Measurements from ENCODE around the gene KSR1. TPM values are rescaled to one million over a fixed set of nuclear protein-coding genes. Genes with fewer than 3 reads are reported as not detected.

Gene KSR1
- polyA plus RNA-seq, 1 donor from 2014 or later = 9.2 TPM

DNA sequence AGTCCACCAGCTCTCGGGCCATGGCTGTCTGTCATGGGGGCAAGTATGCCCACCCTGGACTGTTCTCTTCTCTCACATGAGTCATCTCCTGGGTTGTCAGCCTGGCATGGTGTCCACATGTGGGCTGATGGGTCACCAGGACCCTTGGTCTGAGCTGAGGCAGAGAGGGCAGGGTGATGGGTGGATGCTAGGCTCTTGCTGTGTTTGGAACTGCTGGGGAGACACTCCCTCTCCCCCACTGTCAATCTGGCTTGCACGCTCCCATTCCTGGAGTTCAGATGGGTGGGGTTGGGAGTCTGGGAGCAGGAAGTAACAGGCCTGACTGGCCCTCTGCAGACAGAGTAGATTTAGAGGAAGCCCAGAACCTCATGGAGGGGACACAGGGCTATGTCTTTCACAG lies 28.9 kb downstream of the KSR1 start:
- Histone ChIP-seq H3K9ac (ENCODE audit: low read length) (no peak overlapping the region), H3K9me2 (ENCODE audit: insufficient read depth, low read length) (no peaks in the 10 kb centered on the region), H3K36me3 (ENCODE audit: insufficient read depth, low read length) (no peaks in the 10 kb centered on the region), H3K27me3 (ENCODE audit: insufficient read depth, low read depth, low read length) (no peaks in the 10 kb centered on the region), H3K79me2 (replicated peaks; ENCODE audit: insufficient read depth, low read length) (no peaks in the 10 kb centered on the region), H3K27ac (ENCODE audit: low read length) (no peak overlapping the region), H3F3A (ENCODE audit: insufficient read depth, low read length, poor library complexity, severe bottlenecking) (no peaks in the 10 kb centered on the region), H3K9me3 (ENCODE audit: low read length) (no peaks in the 10 kb centered on the region), H2AFZ (ENCODE audit: low read depth, low read length) (no peak overlapping the region), H4K20me1 (ENCODE audit: insufficient read depth) (no peaks in the 10 kb centered on the region), H3K4me2 (ENCODE audit: low read length) (no peak overlapping the region), H3K4me3 (ENCODE audit: low read length) (no peak overlapping the region)
- TF ChIP-seq EZH2 (IDR thresholded peaks at IDR 0.05; ENCODE audit: borderline replicate concordance, insufficient read depth, low read length, poor library complexity, severe bottlenecking) (no peak), POLR2AphosphoS5 (IDR thresholded peaks at IDR 0.05) (no peak), EP300 (conservative IDR thresholded peaks at IDR 0.05; ENCODE audit: poor library complexity, severe bottlenecking) (no peak), SMC3 (conservative IDR thresholded peaks at IDR 0.05; ENCODE audit: poor library complexity) (no peak), MXI1 (conservative IDR thresholded peaks at IDR 0.05; ENCODE audit: poor library complexity, severe bottlenecking) (no peak), TAF1 (IDR thresholded peaks at IDR 0.05; ENCODE audit: low read depth) (no peak), RAD21 (conservative IDR thresholded peaks at IDR 0.05) (no peak)
- TF ChIP-seq, protein P1, sequence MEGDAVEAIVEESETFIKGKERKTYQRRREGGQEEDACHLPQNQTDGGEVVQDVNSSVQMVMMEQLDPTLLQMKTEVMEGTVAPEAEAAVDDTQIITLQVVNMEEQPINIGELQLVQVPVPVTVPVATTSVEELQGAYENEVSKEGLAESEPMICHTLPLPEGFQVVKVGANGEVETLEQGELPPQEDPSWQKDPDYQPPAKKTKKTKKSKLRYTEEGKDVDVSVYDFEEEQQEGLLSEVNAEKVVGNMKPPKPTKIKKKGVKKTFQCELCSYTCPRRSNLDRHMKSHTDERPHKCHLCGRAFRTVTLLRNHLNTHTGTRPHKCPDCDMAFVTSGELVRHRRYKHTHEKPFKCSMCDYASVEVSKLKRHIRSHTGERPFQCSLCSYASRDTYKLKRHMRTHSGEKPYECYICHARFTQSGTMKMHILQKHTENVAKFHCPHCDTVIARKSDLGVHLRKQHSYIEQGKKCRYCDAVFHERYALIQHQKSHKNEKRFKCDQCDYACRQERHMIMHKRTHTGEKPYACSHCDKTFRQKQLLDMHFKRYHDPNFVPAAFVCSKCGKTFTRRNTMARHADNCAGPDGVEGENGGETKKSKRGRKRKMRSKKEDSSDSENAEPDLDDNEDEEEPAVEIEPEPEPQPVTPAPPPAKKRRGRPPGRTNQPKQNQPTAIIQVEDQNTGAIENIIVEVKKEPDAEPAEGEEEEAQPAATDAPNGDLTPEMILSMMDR (IDR thresholded peaks at IDR 0.05; ENCODE audit: poor library complexity, severe bottlenecking) = no peak
- TF ChIP-seq, protein P2, sequence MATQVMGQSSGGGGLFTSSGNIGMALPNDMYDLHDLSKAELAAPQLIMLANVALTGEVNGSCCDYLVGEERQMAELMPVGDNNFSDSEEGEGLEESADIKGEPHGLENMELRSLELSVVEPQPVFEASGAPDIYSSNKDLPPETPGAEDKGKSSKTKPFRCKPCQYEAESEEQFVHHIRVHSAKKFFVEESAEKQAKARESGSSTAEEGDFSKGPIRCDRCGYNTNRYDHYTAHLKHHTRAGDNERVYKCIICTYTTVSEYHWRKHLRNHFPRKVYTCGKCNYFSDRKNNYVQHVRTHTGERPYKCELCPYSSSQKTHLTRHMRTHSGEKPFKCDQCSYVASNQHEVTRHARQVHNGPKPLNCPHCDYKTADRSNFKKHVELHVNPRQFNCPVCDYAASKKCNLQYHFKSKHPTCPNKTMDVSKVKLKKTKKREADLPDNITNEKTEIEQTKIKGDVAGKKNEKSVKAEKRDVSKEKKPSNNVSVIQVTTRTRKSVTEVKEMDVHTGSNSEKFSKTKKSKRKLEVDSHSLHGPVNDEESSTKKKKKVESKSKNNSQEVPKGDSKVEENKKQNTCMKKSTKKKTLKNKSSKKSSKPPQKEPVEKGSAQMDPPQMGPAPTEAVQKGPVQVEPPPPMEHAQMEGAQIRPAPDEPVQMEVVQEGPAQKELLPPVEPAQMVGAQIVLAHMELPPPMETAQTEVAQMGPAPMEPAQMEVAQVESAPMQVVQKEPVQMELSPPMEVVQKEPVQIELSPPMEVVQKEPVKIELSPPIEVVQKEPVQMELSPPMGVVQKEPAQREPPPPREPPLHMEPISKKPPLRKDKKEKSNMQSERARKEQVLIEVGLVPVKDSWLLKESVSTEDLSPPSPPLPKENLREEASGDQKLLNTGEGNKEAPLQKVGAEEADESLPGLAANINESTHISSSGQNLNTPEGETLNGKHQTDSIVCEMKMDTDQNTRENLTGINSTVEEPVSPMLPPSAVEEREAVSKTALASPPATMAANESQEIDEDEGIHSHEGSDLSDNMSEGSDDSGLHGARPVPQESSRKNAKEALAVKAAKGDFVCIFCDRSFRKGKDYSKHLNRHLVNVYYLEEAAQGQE (IDR thresholded peaks at IDR 0.05; ENCODE audit: borderline replicate concordance) = no peak

DNA sequence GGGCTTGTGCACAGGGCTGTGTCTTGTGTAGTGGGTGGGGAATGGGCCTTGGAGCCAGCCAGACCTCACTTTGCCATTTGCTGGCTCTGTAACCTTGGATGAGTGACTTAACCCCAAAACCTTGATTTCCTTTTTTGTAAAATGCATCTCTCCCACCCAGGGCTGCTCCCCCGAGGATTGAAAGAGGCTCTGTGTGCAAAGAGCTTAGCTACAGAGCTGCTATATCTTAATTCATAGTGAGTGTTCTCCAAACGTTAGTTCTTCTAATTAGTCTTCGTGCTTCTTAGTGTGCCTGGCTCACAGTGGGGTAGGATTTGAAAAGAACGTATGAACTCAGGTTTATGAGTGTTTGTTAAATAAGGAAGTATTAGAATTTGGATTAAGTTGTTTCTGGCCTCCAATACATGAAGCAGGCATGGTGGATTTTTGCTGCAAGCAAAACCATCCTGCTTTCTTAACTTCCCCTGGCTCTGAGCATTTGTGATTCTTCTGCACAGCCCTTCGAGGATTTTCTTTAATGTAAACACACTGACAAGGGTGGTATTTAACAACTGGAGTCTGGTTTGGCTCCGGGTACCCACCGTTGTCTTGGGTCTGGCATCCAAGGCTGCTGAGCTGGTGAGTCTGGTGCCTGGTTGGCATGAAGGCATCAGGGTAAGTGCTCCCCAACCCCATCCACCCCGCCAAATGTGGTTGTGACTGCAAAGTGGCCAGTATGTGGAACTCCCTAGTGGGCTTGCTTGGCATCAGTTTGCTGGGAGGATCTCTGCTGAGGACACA lies 29.7 kb downstream of the KSR1 start:
- Histone ChIP-seq H3K4me3 (ENCODE audit: low read length) (no peak overlapping the region), H3K4me2 (ENCODE audit: low read length) (no peak overlapping the region), H4K20me1 (ENCODE audit: insufficient read depth) (no peaks in the 10 kb centered on the region), H3K9me2 (ENCODE audit: insufficient read depth, low read length) (no peaks in the 10 kb centered on the region), H3K79me2 (replicated peaks; ENCODE audit: insufficient read depth, low read length) (no peaks in the 10 kb centered on the region), H3K9ac (ENCODE audit: low read length) (no peak overlapping the region), H3K27me3 (ENCODE audit: insufficient read depth, low read depth, low read length) (no peaks in the 10 kb centered on the region), H3K36me3 (ENCODE audit: insufficient read depth, low read length) (no peaks in the 10 kb centered on the region), H3F3A (ENCODE audit: insufficient read depth, low read length, poor library complexity, severe bottlenecking) (no peaks in the 10 kb centered on the region), H3K27ac (ENCODE audit: low read length) (no peak overlapping the region), H2AFZ (ENCODE audit: low read depth, low read length) (no peak overlapping the region), H3K9me3 (ENCODE audit: low read length) (no peaks in the 10 kb centered on the region)
- TF ChIP-seq SMC3 (conservative IDR thresholded peaks at IDR 0.05; ENCODE audit: poor library complexity) = no peak
- no peak for TF ChIP-seq TAF1 (IDR thresholded peaks at IDR 0.05; ENCODE audit: low read depth)
- no peak for TF ChIP-seq EP300 (conservative IDR thresholded peaks at IDR 0.05; ENCODE audit: poor library complexity, severe bottlenecking)
- TF ChIP-seq EZH2 (IDR thresholded peaks at IDR 0.05; ENCODE audit: borderline replicate concordance, insufficient read depth, low read length, poor library complexity, severe bottlenecking) = no peak
- TF ChIP-seq, protein P2 (IDR thresholded peaks at IDR 0.05; ENCODE audit: borderline replicate concordance) = no peak
- TF ChIP-seq MXI1 (conservative IDR thresholded peaks at IDR 0.05; ENCODE audit: poor library complexity, severe bottlenecking) = no peak
- TF ChIP-seq, protein P1 (IDR thresholded peaks at IDR 0.05; ENCODE audit: poor library complexity, severe bottlenecking) = no peak
- no peak for TF ChIP-seq POLR2AphosphoS5 (IDR thresholded peaks at IDR 0.05)
- TF ChIP-seq RAD21 (conservative IDR thresholded peaks at IDR 0.05) = no peak
